Thyroid gland (tissue), 4 donors: ENCODE results near the gene ORM2. TPM values are rescaled to one million over a fixed set of nuclear protein-coding genes. Genes with fewer than 3 reads are reported as not detected.

Experiments used
- DNase-seq, 2 donors: peaks; one replicate each; pipeline ENCODE4 v3.0.0-alpha.2; 2019
- H3K27ac ChIP-seq, 3 donors: fragments of 200-600 bp; sonication (generic); 1 replicate in 2 of 3; 2 replicates in 1 of 3; pipeline ENCODE4 v1.5.1; 2016 to 2019; ENCODE audit warnings: mild to moderate bottlenecking in 1 of 3, moderate library complexity in 1 of 3
- H3K27me3 ChIP-seq: fragments of 200-600 bp; sonication (generic); one replicate; pipeline ENCODE4 v1.5.1; 2019
- H3K36me3 ChIP-seq, 2 donors: fragments of 200-600 bp; sonication (generic); one replicate each; pipeline ENCODE4 v1.5.1; 2016 to 2019
- H3K4me1 ChIP-seq, 2 donors: fragments of 200-600 bp; sonication (generic); one replicate each; pipeline ENCODE4 v1.5.1; 2017 to 2019
- H3K4me3 ChIP-seq, 3 donors: fragments of 200-600 bp; sonication (generic); replicated peaks in 1 of 3; 1 replicate in 2 of 3; 2 replicates in 1 of 3; pipeline ENCODE4 v1.5.1; 2016; ENCODE audit warnings: mild to moderate bottlenecking in 1 of 3
- H3K9me3 ChIP-seq: fragments of 200-600 bp; sonication (generic); one replicate; pipeline ENCODE4 v1.5.1; 2017
- POLR2A ChIP-seq, 2 donors: fragments of 450-650 bp; IDR thresholded peaks; one replicate each; pipeline ENCODE4 v1.6.1; 2017; ENCODE audit warnings: antibody characterized with exemption in 2 of 2, mild to moderate bottlenecking in 2 of 2, moderate library complexity in 1 of 2
- WGBS, 2 donors: methylation state at CpG; one replicate each; pipeline ENCODE4 v1.1.5; 2017; 5-methylcytosine and 5-hydroxymethylcytosine counted together
- intact Hi-C: fragments of 100-400 bp; cut with DNase I; formaldehyde crosslinking; loops from one replicate; pipeline ENCODE4 v1.15.1; 2023
- total RNA-seq, 4 donors: library from RNA; depleted of rRNA; stranded (reverse); fragments of >200 nt; gene quantifications; one replicate each; pipeline ENCODE4 v1.2.3, GENCODE V29; 2016
- TF ChIP-seq, protein P1 (sequence below), 6 experiments: fragments of 200-600 bp in 3 of 6; fragments of 450-650 bp in 3 of 6; sonication (generic) in 3 of 6; IDR thresholded peaks; one replicate each; pipeline ENCODE4 v1.5.1; 2016 to 2019; ENCODE audit warnings: antibody characterized with exemption in 6 of 6, mild to moderate bottlenecking in 2 of 6, inconsistent platforms in 1 of 6, moderate library complexity in 1 of 6

ORM2 gene
- total RNA-seq, 4 donors from 2014 or later: not detected

DNA sequence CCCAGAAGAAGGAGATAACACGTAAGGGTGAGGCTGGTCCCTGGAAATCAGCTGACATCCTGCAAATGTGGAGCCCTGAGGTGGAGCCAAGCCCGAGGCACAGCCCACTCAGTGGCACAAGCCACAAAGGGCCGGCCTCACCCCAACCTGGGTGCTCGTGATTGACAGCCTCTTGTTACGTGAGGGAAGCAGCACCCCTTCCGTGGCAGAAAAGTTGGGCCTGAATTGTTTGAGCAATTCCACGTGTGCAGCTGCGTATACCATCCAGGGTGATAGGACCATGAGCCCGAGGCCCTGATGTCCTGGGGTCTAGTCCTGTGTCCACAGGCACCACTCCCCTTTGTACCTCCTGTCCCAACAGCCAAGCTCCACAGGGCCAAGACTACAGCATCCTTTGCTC lies 4.8 kb downstream of the ORM2 start:
- no peaks in the 10 kb centered on the region for H3K27me3 ChIP-seq
- peaks cover 6 to 16% of the 10 kb centered on the region in 2 donors for H3K36me3 ChIP-seq
- no peak overlapping the region for H3K27ac ChIP-seq
- intact Hi-C loops: no loop called here
- TF ChIP-seq, protein P1, sequence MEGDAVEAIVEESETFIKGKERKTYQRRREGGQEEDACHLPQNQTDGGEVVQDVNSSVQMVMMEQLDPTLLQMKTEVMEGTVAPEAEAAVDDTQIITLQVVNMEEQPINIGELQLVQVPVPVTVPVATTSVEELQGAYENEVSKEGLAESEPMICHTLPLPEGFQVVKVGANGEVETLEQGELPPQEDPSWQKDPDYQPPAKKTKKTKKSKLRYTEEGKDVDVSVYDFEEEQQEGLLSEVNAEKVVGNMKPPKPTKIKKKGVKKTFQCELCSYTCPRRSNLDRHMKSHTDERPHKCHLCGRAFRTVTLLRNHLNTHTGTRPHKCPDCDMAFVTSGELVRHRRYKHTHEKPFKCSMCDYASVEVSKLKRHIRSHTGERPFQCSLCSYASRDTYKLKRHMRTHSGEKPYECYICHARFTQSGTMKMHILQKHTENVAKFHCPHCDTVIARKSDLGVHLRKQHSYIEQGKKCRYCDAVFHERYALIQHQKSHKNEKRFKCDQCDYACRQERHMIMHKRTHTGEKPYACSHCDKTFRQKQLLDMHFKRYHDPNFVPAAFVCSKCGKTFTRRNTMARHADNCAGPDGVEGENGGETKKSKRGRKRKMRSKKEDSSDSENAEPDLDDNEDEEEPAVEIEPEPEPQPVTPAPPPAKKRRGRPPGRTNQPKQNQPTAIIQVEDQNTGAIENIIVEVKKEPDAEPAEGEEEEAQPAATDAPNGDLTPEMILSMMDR (IDR thresholded peaks at IDR 0.05): no peak
- no peak overlapping the region for H3K4me3 ChIP-seq
- H3K4me1 ChIP-seq: no peaks in the 10 kb centered on the region
- no peaks in the 10 kb centered on the region for H3K9me3 ChIP-seq
- WGBS, 2 donors: 100% methylated on average over 2 to 4 of the region's 9 CpGs
- DNase-seq: no peak

DNA sequence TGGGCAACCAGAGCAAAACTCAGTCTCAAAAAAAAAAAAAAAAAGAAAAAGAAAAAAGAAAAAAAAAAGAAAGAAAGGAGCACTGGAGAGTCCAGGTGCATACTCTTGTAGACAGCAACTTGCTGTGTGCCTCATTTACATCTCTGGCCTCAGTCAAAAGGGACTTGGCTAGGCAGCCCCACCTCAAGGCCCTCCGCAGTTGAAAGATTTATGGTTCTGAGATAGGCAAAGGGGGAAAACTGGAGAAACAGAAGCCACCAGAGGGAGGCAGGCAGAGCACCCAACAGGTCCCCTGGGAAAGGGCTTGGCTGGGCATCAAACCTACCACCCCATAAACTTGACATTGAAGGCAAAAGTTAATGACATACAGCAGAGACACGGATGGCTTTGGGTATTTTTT lies 6.1 kb downstream of the ORM2 start:
- no peak for DNase-seq
- intact Hi-C loops: no loop called here
- H3K4me1 ChIP-seq: no peaks in the 10 kb centered on the region
- no peaks in the 10 kb centered on the region for H3K9me3 ChIP-seq
- H3K27ac ChIP-seq: no peak overlapping the region
- H3K4me3 ChIP-seq: no peak overlapping the region
- TF ChIP-seq, protein P1 (IDR thresholded peaks at IDR 0.05): no peak
- no peak for TF ChIP-seq POLR2A (IDR thresholded peaks at IDR 0.05)
- no peaks in the 10 kb centered on the region for H3K27me3 ChIP-seq
- peaks cover 9 to 23% of the 10 kb centered on the region in 2 donors for H3K36me3 ChIP-seq
- 83 to 84% methylated on average over 2 of the region's 2 CpGs for WGBS, 2 donors

DNA sequence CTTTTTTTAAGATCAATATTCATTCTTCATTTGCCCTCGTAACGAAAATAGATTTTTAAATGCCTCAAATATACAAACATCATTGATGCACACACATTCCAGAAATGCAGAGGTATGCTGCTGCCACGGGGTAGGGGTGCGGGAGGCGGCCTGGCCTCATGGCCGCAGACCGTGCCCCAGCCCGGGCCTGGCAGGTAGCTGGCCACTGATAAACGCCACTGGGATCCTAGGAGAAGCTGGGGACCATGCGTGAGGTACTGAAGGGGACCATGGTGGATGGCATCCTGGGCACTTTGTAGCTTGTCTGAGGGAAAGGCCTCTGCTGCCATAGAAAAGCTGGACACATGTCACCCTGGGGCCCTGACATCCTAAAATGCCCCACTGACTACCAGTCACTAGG lies 6.5 kb downstream of the ORM2 start:
- intact Hi-C loops: no loop called here
- H3K4me1 ChIP-seq: no peaks in the 10 kb centered on the region
- no peak overlapping the region for H3K27ac ChIP-seq
- TF ChIP-seq, protein P1 (IDR thresholded peaks at IDR 0.05): no peak
- TF ChIP-seq POLR2A (IDR thresholded peaks at IDR 0.05): no peak
- no peaks in the 10 kb centered on the region for H3K9me3 ChIP-seq
- no peak overlapping the region for H3K4me3 ChIP-seq
- H3K27me3 ChIP-seq: no peaks in the 10 kb centered on the region
- H3K36me3 ChIP-seq: peaks cover 13 to 25% of the 10 kb centered on the region in 2 donors
- no peak for DNase-seq
- 85 to 88% methylated on average over 10 of the region's 10 CpGs for WGBS, 2 donors

DNA sequence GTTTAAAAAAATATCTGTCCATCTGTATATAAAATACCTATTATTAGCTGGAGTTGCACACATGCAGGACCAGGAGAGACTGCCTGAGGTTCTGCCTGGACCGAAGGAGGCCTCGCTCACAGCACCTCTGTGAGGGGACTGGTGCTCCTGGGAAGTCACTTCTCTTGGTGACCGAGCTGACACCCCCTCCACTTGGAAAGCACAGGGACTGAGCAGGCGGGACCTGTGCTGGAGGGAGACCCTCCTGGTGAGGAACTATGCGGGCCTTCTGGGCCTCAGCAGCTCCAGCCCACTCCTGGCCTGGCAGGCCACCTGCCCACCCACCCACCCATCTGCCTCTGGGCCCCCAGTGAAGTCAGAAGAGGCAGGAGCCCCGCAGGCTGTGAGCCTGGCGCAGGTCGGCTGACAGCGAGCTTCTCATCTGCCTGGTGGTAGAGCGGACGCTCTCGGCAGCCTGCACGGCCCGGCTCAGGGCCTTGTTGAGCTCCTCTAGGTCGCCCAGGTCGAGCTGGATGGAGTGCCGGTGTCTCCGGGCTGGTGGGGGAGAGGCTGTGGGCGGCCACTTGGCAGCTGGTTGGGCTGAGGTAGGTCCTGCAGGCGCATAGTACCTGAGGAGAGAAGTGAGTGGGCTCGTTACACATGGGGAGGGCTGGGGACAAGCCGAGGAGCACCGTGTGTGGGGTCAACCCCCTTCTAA lies 7.2 kb downstream of the ORM2 start:
- Histone ChIP-seq H3K27me3 (no peaks in the 10 kb centered on the region), H3K36me3 (peaks cover 17 to 25% of the 10 kb centered on the region in 2 donors), H3K4me3 (no peak overlapping the region), H3K4me1 (no peaks in the 10 kb centered on the region), H3K27ac (no peak overlapping the region), H3K9me3 (no peaks in the 10 kb centered on the region)
- 94 to 95% methylated on average over 12 to 17 of the region's 23 CpGs for WGBS, 2 donors
- no peak for TF ChIP-seq POLR2A (IDR thresholded peaks at IDR 0.05)
- TF ChIP-seq, protein P1 (IDR thresholded peaks at IDR 0.05): no peak
- no peak for DNase-seq
- intact Hi-C loops: no loop called here

DNA sequence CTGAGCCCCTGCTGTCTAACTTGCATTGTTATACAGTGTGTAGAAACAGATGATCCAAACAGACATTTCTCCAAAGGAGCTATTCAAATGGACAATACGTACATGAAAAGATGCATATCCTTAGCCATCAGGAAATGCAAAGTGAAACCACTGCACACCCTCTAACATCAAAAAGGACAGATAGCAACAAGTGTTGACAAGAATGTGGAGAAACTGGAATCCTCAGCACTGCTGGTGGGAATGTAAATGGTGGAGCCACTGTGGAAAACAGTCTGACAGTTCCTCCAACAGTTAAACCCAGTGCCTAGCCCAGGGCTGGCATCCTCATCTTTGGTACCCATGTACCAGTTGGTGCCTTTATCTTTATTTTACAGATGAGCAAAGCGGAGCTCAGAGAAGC lies 8.5 kb downstream of the ORM2 start:
- no peak for TF ChIP-seq POLR2A (IDR thresholded peaks at IDR 0.05)
- TF ChIP-seq, protein P1 (IDR thresholded peaks at IDR 0.05): no peak
- H3K27me3 ChIP-seq: no peaks in the 10 kb centered on the region
- intact Hi-C loops: no loop called here
- no peaks in the 10 kb centered on the region for H3K9me3 ChIP-seq
- H3K4me3 ChIP-seq: no peak overlapping the region
- H3K4me1 ChIP-seq: no peaks in the 10 kb centered on the region
- DNase-seq: no peak
- peaks cover 17 to 33% of the 10 kb centered on the region in 2 donors for H3K36me3 ChIP-seq
- H3K27ac ChIP-seq: no peak overlapping the region
- 93 to 97% methylated on average over 2 of the region's 2 CpGs for WGBS, 2 donors
